Loucy (cell line): ENCODE measurements around the gene GPR137B.

Experiments used
- CTCF ChIP-seq: fragments of 200-600 bp; sonication (generic); conservative IDR thresholded peaks from 2 replicates; pipeline ENCODE4 v1.5.1; 2014; ENCODE audit warnings: mild to moderate bottlenecking, antibody characterized with exemption, low read length
- EZH2phosphoT487 ChIP-seq: fragments of 200-600 bp; IDR thresholded peaks from 2 replicates; pipeline ENCODE4 v1.6.1; 2018; ENCODE audit warnings: antibody characterized with exemption, mild to moderate bottlenecking, moderate library complexity, borderline replicate concordance

GRCh38 chr1:236151739-236152424 lies 9.5 kb downstream of the GPR137B start:
- TF ChIP-seq CTCF: no peak
- TF ChIP-seq EZH2phosphoT487: no peak
